Kidney (tissue), 14 donors: Measurements from ENCODE around the gene VGF. TPM values are rescaled to one million over a fixed set of nuclear protein-coding genes. Genes with fewer than 3 reads are reported as not detected.

ENCODE experiments used
- DNase-seq, 5 donors: peaks; one replicate each; pipeline ENCODE4 v3.0.0-alpha.2; 2013 to 2020
- FAIRE-seq: peaks from 2 replicates; lab custom pipeline; 2012; peaks lifted over from hg19 to GRCh38; lab: Jason Lieb, UNC
- H3K27ac ChIP-seq, 2 donors: one replicate each; pipeline ENCODE4 v1.7.0; 2013; ENCODE audit warnings: low read depth in 2 of 2, low read length in 2 of 2, inconsistent platforms in 1 of 2
- H3K27me3 ChIP-seq: one replicate; pipeline ENCODE4 v1.7.1; 2013; ENCODE audit warnings: low read length, inconsistent platforms; ENCODE audit not compliant: control insufficient read depth, insufficient read depth
- H3K36me3 ChIP-seq, 3 donors: one replicate each; pipeline versions ENCODE4 v1.7.0 to v1.7.1; 2013; ENCODE audit warnings: low read length in 3 of 3, control low read depth in 1 of 3, inconsistent platforms in 1 of 3; ENCODE audit not compliant: insufficient read depth in 3 of 3, control insufficient read depth in 2 of 3
- H3K4me1 ChIP-seq, 3 donors: one replicate each; pipeline versions ENCODE4 v1.7.0 to v1.7.1; 2013; ENCODE audit warnings: low read length in 3 of 3, inconsistent platforms in 1 of 3, low read depth in 1 of 3; ENCODE audit not compliant: control insufficient read depth in 2 of 3, insufficient read depth in 2 of 3
- H3K4me3 ChIP-seq, 3 donors: one replicate each; pipeline versions ENCODE4 v1.7.0 to v1.8.1; 2013; ENCODE audit warnings: low read length in 3 of 3, control low read depth in 1 of 3, inconsistent platforms in 1 of 3
- H3K9ac ChIP-seq, 3 donors: one replicate each; pipeline versions ENCODE4 v1.7.0 to v1.7.1; 2013; ENCODE audit warnings: low read length in 3 of 3, control low read depth in 1 of 3, inconsistent platforms in 1 of 3
- H3K9me3 ChIP-seq, 3 donors: one replicate each; pipeline versions ENCODE4 v1.7.0 to v1.7.1; 2013; ENCODE audit warnings: low read length in 3 of 3, control low read depth in 1 of 3, inconsistent platforms in 1 of 3; ENCODE audit not compliant: control insufficient read depth in 2 of 3, insufficient read depth in 1 of 3
- intact Hi-C: fragments of 100-400 bp; cut with DNase I; formaldehyde crosslinking; loops from one replicate; pipeline ENCODE4 v1.11.1; 2022
- polyA plus RNA-seq: library from polyadenylated mRNA; stranded (reverse); fragments of 350-450 nt; fragmentation: Illumina TruSeq; extraction: RNeasy Lipid Tissue Mini Kit (QIAGEN cat#74804); gene quantifications from one replicate; pipeline ENCODE4 v1.2.3, GENCODE V29; 2014; ENCODE audit warnings: low read depth, low replicate concordance; ENCODE audit not compliant: insufficient read depth
- total RNA-seq: library from RNA; stranded (reverse); fragmentation: NEBNext Ultra II Directional; extraction: Animal tissue kit (Norgen Biotek cat#: 25700); gene quantifications from one replicate; pipeline ENCODE4 v1.2.1, GENCODE V29; 2021
- TF ChIP-seq, protein P1 (sequence below): IDR thresholded peaks from 3 replicates; pipeline ENCODE4 v1.5.1; 2012; ENCODE audit warnings: mild to moderate bottlenecking, moderate library complexity, borderline replicate concordance; ENCODE audit not compliant: insufficient read depth; ENCODE audit errors: extremely low read depth
- donor health status: control.
- donor health status: control.
- donor health status: control.
- donor health status: control.
- donor health status: control.
- donor health status: DM: yes; HTN: yes; CAD: no.
- donor health status: Normal renal cell carcinoma (clear cell type).

The VGF gene
- total and polyA plus RNA-seq, 2 donors from 2014 or later = 0.38 to 2.2 TPM

DNA sequence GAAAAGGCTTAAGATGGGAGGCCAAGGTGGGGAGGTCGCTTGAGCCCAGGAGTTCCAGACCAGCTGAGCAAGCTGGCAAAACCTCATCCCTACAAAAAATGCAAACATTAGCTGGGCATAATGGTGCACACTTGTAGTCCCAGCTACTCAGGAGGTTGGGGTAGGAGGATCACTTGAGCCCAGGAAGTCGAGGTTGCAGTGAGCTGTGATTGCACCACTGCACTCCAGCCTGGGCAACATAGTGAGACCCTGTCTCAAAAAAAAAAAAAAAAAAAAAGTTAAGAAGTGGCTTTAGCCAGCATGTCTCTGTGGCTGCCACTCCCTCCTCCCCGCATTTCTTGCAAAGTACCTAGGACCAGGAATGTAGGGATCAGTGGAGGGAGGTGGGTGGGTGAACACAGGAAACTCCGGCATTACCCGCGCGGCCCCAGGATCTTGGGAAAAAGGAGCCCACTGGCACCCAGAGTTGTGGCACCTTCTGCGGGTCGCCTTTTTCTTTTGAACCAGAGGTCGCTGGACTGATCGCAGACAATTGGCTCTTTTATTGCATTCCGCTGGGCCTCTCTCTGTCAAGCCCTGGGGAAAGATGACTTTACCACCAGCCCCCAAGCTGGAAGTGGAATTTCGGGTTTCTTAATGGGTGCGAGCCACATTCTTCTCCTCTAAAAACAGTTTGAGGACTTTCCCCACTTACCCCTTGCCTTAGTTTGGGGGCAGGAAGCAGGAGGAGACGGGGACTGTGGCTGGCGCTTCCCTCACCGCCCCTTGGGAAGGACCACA lies 3.5 kb downstream of the VGF start:
- intact Hi-C loops = no loop called here
- FAIRE-seq = no peak

DNA sequence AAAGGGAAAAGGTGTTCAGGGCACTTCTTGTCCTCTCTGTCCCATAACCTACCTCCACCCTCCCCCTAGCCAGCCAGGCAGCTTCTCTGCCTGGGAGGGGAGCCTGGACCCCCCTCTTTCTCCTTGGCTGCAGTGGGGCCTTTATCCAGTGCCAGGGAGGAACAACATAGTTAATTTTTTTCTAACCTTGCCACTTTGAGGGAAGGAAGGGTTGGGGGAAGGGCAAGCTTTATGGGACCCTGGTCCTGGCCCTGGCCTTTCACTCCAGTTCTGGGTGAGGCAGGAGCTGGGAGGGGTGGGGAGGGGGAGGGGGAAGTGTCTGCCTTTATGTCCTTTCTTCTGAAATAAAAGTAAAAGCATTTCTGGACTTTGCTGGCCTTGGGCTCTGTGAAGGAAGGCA lies 4.5 kb downstream of the VGF start:
- DNase-seq (peak in 2 of 5 donors; percentile 34 to 54), FAIRE-seq (no peak)
- H3K9ac ChIP-seq = no peak overlapping the region
- peaks cover 0 to 4% (median 3%) of the 10 kb centered on the region in 3 donors for H3K36me3 ChIP-seq
- H3K27me3 ChIP-seq = peaks cover 12% of the 10 kb centered on the region
- TF ChIP-seq, protein P1, sequence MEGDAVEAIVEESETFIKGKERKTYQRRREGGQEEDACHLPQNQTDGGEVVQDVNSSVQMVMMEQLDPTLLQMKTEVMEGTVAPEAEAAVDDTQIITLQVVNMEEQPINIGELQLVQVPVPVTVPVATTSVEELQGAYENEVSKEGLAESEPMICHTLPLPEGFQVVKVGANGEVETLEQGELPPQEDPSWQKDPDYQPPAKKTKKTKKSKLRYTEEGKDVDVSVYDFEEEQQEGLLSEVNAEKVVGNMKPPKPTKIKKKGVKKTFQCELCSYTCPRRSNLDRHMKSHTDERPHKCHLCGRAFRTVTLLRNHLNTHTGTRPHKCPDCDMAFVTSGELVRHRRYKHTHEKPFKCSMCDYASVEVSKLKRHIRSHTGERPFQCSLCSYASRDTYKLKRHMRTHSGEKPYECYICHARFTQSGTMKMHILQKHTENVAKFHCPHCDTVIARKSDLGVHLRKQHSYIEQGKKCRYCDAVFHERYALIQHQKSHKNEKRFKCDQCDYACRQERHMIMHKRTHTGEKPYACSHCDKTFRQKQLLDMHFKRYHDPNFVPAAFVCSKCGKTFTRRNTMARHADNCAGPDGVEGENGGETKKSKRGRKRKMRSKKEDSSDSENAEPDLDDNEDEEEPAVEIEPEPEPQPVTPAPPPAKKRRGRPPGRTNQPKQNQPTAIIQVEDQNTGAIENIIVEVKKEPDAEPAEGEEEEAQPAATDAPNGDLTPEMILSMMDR = no peak
- no peak overlapping the region for H3K4me3 ChIP-seq
- H3K9me3 ChIP-seq = no peaks in the 10 kb centered on the region
- intact Hi-C loops = no loop called here
- no peak overlapping the region for H3K27ac ChIP-seq
- H3K4me1 ChIP-seq = peaks cover 0 to 32% (median 5%) of the 10 kb centered on the region in 3 donors

More for the DNA sequence above, 3.5 kb downstream of the VGF start:
- Histone ChIP-seq H3K27ac (no peak overlapping the region), H3K4me1 (peaks cover 0 to 32% (median 5%) of the 10 kb centered on the region in 3 donors), H3K27me3 (peaks cover 17% of the 10 kb centered on the region), H3K4me3 (no peak overlapping the region), H3K36me3 (peaks cover 0 to 4% (median 3%) of the 10 kb centered on the region in 3 donors), H3K9ac (no peak overlapping the region), H3K9me3 (no peaks in the 10 kb centered on the region)
- TF ChIP-seq, protein P1 = no peak
- DNase-seq = no peak

DNA sequence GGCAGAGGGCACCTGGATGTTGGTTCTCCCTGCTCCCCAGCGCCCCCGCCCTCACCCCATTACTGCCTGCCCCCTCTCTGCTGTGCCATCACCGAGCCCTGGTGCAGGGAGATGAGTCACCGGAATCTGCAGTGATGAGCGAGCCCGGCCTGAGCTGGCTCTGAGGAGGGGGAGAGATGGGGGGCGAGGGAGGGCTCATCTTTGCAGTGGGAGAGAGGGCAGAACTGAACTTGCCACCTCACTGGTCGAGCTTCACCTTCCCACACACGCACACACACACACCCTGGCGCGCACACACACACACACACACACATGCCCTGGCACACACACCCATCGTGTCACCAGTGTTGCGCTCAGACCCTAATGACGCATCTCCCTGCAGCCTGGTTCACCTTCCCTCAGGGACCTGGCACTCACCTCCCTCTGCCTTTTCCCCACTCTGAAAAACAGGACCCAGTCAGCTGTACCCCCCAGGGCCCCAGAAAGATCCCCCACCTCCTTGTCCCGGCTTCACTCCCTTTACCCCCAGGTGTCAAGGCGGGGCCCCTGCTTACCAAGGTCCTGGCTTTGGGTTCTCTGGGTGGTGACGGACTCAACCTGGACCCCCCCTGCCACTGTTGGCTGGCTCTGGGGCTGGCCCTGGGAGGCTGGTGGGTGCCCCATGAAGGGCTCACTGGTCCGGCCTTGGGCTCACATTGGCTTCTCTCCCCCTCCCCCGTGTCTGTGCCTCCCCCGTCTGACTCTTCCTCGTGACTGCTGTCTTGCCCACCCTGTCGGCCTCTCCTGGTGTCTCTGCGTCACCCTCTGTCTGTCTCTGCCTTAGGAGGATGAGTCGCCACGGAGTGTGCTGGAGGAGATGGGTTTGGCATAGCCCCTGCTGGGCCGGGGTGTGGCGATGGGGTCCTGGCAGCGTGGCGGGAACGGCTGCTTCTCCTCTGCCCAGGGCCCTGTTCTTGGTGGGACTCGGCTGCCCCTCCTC lies 5.4 kb downstream of the VGF start:
- Histone ChIP-seq H3K9ac (no peak overlapping the region), H3K4me3 (no peak overlapping the region), H3K4me1 (peaks cover 0 to 32% (median 9%) of the 10 kb centered on the region in 3 donors), H3K27ac (peak overlapping the region in 1 of 2 donors; percentile 70), H3K9me3 (no peaks in the 10 kb centered on the region), H3K36me3 (peaks cover 0 to 4% (median 3%) of the 10 kb centered on the region in 3 donors), H3K27me3 (peaks cover 5% of the 10 kb centered on the region)
- TF ChIP-seq, protein P1 = no peak
- no peak for DNase-seq
- intact Hi-C loops = no loop called here
- FAIRE-seq = no peak
